Measurements from ENCODE around the gene UBQLN1.

GRCh38 chr9:83629433-83630104, 78.2 kb downstream of the UBQLN1 start:
- TF ChIP-seq SUZ12 (IDR thresholded peaks at IDR 0.05; ENCODE audit: extremely low read depth, insufficient read depth, insufficient read length) (no peak), YY1 (IDR thresholded peaks at IDR 0.05; ENCODE audit: insufficient read depth, insufficient read length) (no peak)

Measured in NT2/D1 (cell line).